IMR-90 (cell line): Measurements from ENCODE around the gene MAN2B1. TPM values are rescaled to one million over a fixed set of nuclear protein-coding genes. Genes with fewer than 3 reads are reported as not detected.

ENCODE experiments used
- ATAC-seq: fragments of 200-7000 bp; cut with Tn5 transposase; 2 replicates; pipeline ENCODE4 v1.9.1; 2020; ENCODE audit warnings: low read depth, mild to moderate bottlenecking, moderate library complexity
- BruUV-seq: library from RNA; stranded (reverse); fragments of 400-500 nt; replicated peaks from 2 replicates; lab custom pipeline; 2021; lab: Mats Ljungman, UMichigan
- CTCF ChIA-PET: fragments of 300-600 bp; formaldehyde crosslinking; extraction: SDS; loops from one replicate; lab custom pipeline; 2021; ENCODE audit warnings: antibody characterized with exemption; lab: Yijun Ruan, JAX
- POLR2A ChIA-PET: fragments of 300-600 bp; sonication (Branson Sonifier 250); formaldehyde crosslinking; loops from one replicate; lab custom pipeline; 2022; ENCODE audit warnings: antibody characterized with exemption; ENCODE audit not compliant: unreplicated experiment; lab: Charles Lee
- DNase-seq: peaks from one replicate; pipeline ENCODE4 v3.0.0; 2013
- H2AFZ ChIP-seq: replicated peaks from 2 replicates; pipeline ENCODE3; 2013; ENCODE audit warnings: low read length, mild to moderate bottlenecking; ENCODE audit not compliant: poor library complexity
- H2AK5ac ChIP-seq: 2 replicates; pipeline ENCODE4 v1.6.1; 2013; ENCODE audit warnings: low read depth, low read length, inconsistent platforms
- H2AK9ac ChIP-seq: replicated peaks from 2 replicates; pipeline ENCODE3; 2013; ENCODE audit warnings: mild to moderate bottlenecking, low read depth, low read length, moderate library complexity; ENCODE audit not compliant: poor library complexity
- H2BK120ac ChIP-seq: 2 replicates; pipeline ENCODE4 v1.6.1; 2013; ENCODE audit warnings: low read depth, low read length, inconsistent platforms
- H2BK15ac ChIP-seq: 3 replicates; pipeline ENCODE4 v1.6.1; 2013; ENCODE audit warnings: low read depth, low read length, inconsistent platforms
- H2BK20ac ChIP-seq: 2 replicates; pipeline ENCODE4 v1.6.1; 2013; ENCODE audit warnings: low read depth, mild to moderate bottlenecking, inconsistent platforms, low read length, moderate library complexity
- H2BK5ac ChIP-seq: 2 replicates; pipeline ENCODE4 v1.6.1; 2013; ENCODE audit warnings: mild to moderate bottlenecking, low read depth, low read length, inconsistent platforms; ENCODE audit not compliant: poor library complexity, severe bottlenecking
- H3K14ac ChIP-seq: replicated peaks from 2 replicates; pipeline ENCODE4 v1.6.1; 2013; ENCODE audit warnings: low read depth, low read length, inconsistent platforms
- H3K18ac ChIP-seq: 2 replicates; pipeline ENCODE4 v1.6.1; 2013; ENCODE audit warnings: low read depth, low read length, control low read depth
- H3K23ac ChIP-seq: 2 replicates; pipeline ENCODE4 v1.6.1; 2013; ENCODE audit warnings: low read depth, low read length, inconsistent platforms
- H3K27ac ChIP-seq: 2 replicates; pipeline ENCODE4 v1.5.1; 2013; ENCODE audit warnings: mild to moderate bottlenecking, control low read depth, low read length; ENCODE audit not compliant: insufficient read depth
- H3K27me3 ChIP-seq: 2 replicates; pipeline ENCODE4 v1.6.1; 2013; ENCODE audit warnings: low read length; ENCODE audit not compliant: control insufficient read depth, insufficient read depth
- H3K36me3 ChIP-seq: 2 replicates; pipeline ENCODE4 v1.6.1; 2013; ENCODE audit warnings: low read length, mixed read lengths; ENCODE audit not compliant: control insufficient read depth, insufficient read depth
- H3K4ac ChIP-seq: 2 replicates; pipeline ENCODE4 v1.6.1; 2013; ENCODE audit warnings: low read depth, low read length, inconsistent platforms
- H3K4me1 ChIP-seq: 2 replicates; pipeline ENCODE4 v1.6.1; 2013; ENCODE audit warnings: low read length, mixed read lengths; ENCODE audit not compliant: control insufficient read depth, insufficient read depth
- H3K4me2 ChIP-seq: 2 replicates; pipeline ENCODE4 v1.6.1; 2013; ENCODE audit warnings: low read depth, mild to moderate bottlenecking, control low read depth, low read length, moderate library complexity
- H3K4me3 ChIP-seq: 2 replicates; pipeline ENCODE4 v1.5.1; 2013; ENCODE audit warnings: low read depth, mild to moderate bottlenecking, control low read depth, low read length, moderate library complexity; ENCODE audit not compliant: insufficient read depth
- H3K56ac ChIP-seq: 2 replicates; pipeline ENCODE4 v1.6.1; 2013; ENCODE audit warnings: low read length, inconsistent platforms; ENCODE audit not compliant: insufficient read depth; ENCODE audit errors: extremely low read depth
- H3K79me1 ChIP-seq, 2 experiments: 2 replicates each; pipeline ENCODE4 v1.6.1; 2013; ENCODE audit warnings: low read length in 2 of 2, inconsistent platforms in 1 of 2, low read depth in 1 of 2
- H3K9ac ChIP-seq: 2 replicates; pipeline ENCODE4 v1.6.1; 2013; ENCODE audit warnings: low read depth, low read length, control low read depth
- H3K9me1 ChIP-seq: 2 replicates; pipeline ENCODE4 v1.6.1; 2013; ENCODE audit warnings: low read length, inconsistent platforms; ENCODE audit not compliant: insufficient read depth
- H3K9me3 ChIP-seq: 2 replicates; pipeline ENCODE4 v1.6.1; 2013; ENCODE audit warnings: low read length; ENCODE audit not compliant: control insufficient read depth, insufficient read depth
- H4K20me1 ChIP-seq: 2 replicates; pipeline ENCODE4 v1.6.1; 2013; ENCODE audit warnings: low read length, inconsistent platforms; ENCODE audit not compliant: insufficient read depth
- H4K5ac ChIP-seq: 2 replicates; pipeline ENCODE4 v1.6.1; 2013; ENCODE audit warnings: mild to moderate bottlenecking, low read depth, low read length, control low read depth
- H4K8ac ChIP-seq, 2 experiments: 2 replicates each; pipeline ENCODE4 v1.6.1; 2013; ENCODE audit warnings: low read depth in 2 of 2, low read length in 2 of 2, control low read depth in 1 of 2, inconsistent platforms in 1 of 2
- H4K91ac ChIP-seq: 2 replicates; pipeline ENCODE4 v1.6.1; 2013; ENCODE audit warnings: low read depth, low read length, inconsistent platforms; ENCODE audit not compliant: insufficient read depth
- BHLHE40 ChIP-seq: fragments of 150-350 bp; IDR thresholded peaks from 2 replicates; pipeline ENCODE4 v1.6.1; 2016; ENCODE audit warnings: mild to moderate bottlenecking, low read depth, low read length
- FOS ChIP-seq: fragments of 150-350 bp; IDR thresholded peaks from 2 replicates; pipeline ENCODE4 v1.6.1; 2016; ENCODE audit warnings: low read depth, low read length
- MXI1 ChIP-seq: IDR thresholded peaks from 2 replicates; pipeline ENCODE4 v1.6.1; 2012; ENCODE audit warnings: low read depth, mild to moderate bottlenecking, low read length, moderate library complexity, borderline replicate concordance
- NFE2L2 ChIP-seq: fragments of 150-350 bp; IDR thresholded peaks from 2 replicates; pipeline ENCODE4 v1.6.1; 2016; ENCODE audit warnings: low read depth, mild to moderate bottlenecking, low read length
- RAD21 ChIP-seq: IDR thresholded peaks from 2 replicates; pipeline ENCODE4 v1.6.1; 2012; ENCODE audit warnings: low read length, improper control_type of control experiment
- RCOR1 ChIP-seq: IDR thresholded peaks from 2 replicates; pipeline ENCODE4 v1.6.1; 2012; ENCODE audit warnings: mild to moderate bottlenecking, low read length, improper control_type of control experiment; ENCODE audit not compliant: insufficient replicate concordance
- WGBS, 2 experiments: methylation state at CpG; one replicate each; pipeline versions ENCODE4 v1.1.5 to v1.1.7; 2013; ENCODE audit warnings: missing lambda C conversion rate in 2 of 2; ENCODE audit not compliant: insufficient read length in 1 of 2; ENCODE audit errors: extremely low coverage in 2 of 2; 5-methylcytosine and 5-hydroxymethylcytosine counted together
- dilution Hi-C: fragments of 300-500 bp; cut with HindIII; formaldehyde crosslinking; loops from one replicate; pipeline ENCODE4 v1.14.3; 2018; ENCODE audit warnings: low sequenced_read_pairs; ENCODE audit not compliant: unreplicated experiment
- in situ Hi-C: fragments of 300-500 bp; cut with MboI; formaldehyde crosslinking; loops from 3 replicates; pipeline ENCODE4 v1.14.3; 2019; ENCODE audit warnings: low sequenced_read_pairs, inconsistent platforms, mixed read lengths
- intact Hi-C: fragments of 100-400 bp; cut with micrococcal nuclease; formaldehyde crosslinking; loops from 2 replicates; pipeline ENCODE4 v1.10.0; 2022
- polyA plus RNA-seq, 3 experiments: library from polyadenylated mRNA; depleted of rRNA; stranded (reverse); fragments of >200 nt; gene quantifications; 2 replicates each; pipeline ENCODE4 v1.2.3, GENCODE V29; 2012; ENCODE audit warnings: low replicate concordance in 1 of 3
- total RNA-seq: library from RNA; depleted of rRNA; stranded (reverse); fragments of >200 nt; gene quantifications from 2 replicates; pipeline ENCODE4 v1.2.3, GENCODE V29; 2012
- TF ChIP-seq, protein P1 (sequence below): conservative IDR thresholded peaks from 2 replicates; pipeline ENCODE4 v1.5.1; 2012; ENCODE audit warnings: mild to moderate bottlenecking, low read depth, low read length, improper control_type of control experiment
- TF ChIP-seq, protein P2 (sequence below): fragments of 150-350 bp; IDR thresholded peaks from 2 replicates; pipeline ENCODE4 v1.6.1; 2016; ENCODE audit warnings: low read depth, mild to moderate bottlenecking, low read length, moderate library complexity, borderline replicate concordance

Gene MAN2B1
- total and polyA plus RNA-seq, 2 of the 4 experiments (the other 2 are of a cell fraction), result 10.4 to 55.4 TPM

DNA sequence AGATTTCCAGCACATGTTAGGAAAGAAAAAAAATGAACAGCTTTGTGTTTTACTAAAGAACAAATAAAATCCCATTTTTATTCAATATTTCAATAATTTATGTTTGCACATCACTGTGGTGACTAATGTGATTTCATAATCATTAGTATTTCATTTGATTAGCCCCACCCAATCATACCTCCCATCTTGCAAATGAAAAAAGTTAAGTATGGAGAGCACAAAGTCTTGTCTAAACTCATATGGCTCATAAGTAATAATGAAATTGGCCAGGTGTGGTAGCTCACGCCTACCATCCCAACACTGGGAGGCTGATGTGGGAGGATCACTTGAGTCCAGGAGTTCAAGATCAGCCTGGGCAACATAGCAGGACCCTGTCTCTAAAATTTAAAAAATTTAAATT lies 59.7 kb downstream of the MAN2B1 start:
- Histone ChIP-seq H3K79me1 (peaks cover 17 to 41% of the 10 kb centered on the region in 2 experiments), H3K4me2 (no peak overlapping the region), H2BK5ac (no peak overlapping the region), H3K27me3 (no peaks in the 10 kb centered on the region), H3K23ac (no peak overlapping the region), H4K20me1 (no peaks in the 10 kb centered on the region; the same call in 1 of the 2 replicates), H4K91ac (no peak overlapping the region), H3K9me3 (no peaks in the 10 kb centered on the region), H3K9me1 (0 out of 2 replicates have a peak, but pooled peaks cover 5% of the 10 kb centered on the region), H2BK20ac (no peak overlapping the region), H2BK15ac (no peak overlapping the region), H4K5ac (no peak overlapping the region), H2AK9ac (no peak overlapping the region), H3K4ac (no peak overlapping the region), H3K4me1 (no peaks in the 10 kb centered on the region), H3K14ac (no peak overlapping the region), H2AK5ac (no peak overlapping the region), H3K36me3 (peaks cover 26% of the 10 kb centered on the region; the same call in 1 of the 2 replicates), H3K4me3 (no peak overlapping the region), H3K27ac (no peak overlapping the region), H3K18ac (no peak overlapping the region), H2AFZ (no peak overlapping the region), H3K9ac (no peak overlapping the region), H3K56ac (no peak overlapping the region), H2BK120ac (no peak overlapping the region), H4K8ac (no peak overlapping the region)
- in situ Hi-C loops, result no loop called here
- intact Hi-C loops, result no loop called here
- dilution Hi-C loops, result no loop called here
- no peak for ATAC-seq
- TF ChIP-seq RCOR1 (no peak), NFE2L2 (no peak), MXI1 (no peak), FOS (no peak), BHLHE40 (no peak), RAD21 (no peak)
- TF ChIP-seq, protein P1, sequence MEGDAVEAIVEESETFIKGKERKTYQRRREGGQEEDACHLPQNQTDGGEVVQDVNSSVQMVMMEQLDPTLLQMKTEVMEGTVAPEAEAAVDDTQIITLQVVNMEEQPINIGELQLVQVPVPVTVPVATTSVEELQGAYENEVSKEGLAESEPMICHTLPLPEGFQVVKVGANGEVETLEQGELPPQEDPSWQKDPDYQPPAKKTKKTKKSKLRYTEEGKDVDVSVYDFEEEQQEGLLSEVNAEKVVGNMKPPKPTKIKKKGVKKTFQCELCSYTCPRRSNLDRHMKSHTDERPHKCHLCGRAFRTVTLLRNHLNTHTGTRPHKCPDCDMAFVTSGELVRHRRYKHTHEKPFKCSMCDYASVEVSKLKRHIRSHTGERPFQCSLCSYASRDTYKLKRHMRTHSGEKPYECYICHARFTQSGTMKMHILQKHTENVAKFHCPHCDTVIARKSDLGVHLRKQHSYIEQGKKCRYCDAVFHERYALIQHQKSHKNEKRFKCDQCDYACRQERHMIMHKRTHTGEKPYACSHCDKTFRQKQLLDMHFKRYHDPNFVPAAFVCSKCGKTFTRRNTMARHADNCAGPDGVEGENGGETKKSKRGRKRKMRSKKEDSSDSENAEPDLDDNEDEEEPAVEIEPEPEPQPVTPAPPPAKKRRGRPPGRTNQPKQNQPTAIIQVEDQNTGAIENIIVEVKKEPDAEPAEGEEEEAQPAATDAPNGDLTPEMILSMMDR, result no peak
- TF ChIP-seq, protein P2, sequence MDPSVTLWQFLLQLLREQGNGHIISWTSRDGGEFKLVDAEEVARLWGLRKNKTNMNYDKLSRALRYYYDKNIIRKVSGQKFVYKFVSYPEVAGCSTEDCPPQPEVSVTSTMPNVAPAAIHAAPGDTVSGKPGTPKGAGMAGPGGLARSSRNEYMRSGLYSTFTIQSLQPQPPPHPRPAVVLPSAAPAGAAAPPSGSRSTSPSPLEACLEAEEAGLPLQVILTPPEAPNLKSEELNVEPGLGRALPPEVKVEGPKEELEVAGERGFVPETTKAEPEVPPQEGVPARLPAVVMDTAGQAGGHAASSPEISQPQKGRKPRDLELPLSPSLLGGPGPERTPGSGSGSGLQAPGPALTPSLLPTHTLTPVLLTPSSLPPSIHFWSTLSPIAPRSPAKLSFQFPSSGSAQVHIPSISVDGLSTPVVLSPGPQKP, result no peak
- CTCF ChIA-PET, result no interaction called here
- no TSS peak for BruUV-seq
- WGBS, 2 experiments, result no CpG with 5 or more reads among the region's 1 CpG
- POLR2A ChIA-PET, result no interaction called here
- no peak for DNase-seq
